ENCODE measurements around the gene PDE4D. TPM values are rescaled to one million over a fixed set of nuclear protein-coding genes. Genes with fewer than 3 reads are reported as not detected.
"Not testable (repeated sequence)": the region's sequence is repeated elsewhere in the genome, so short reads cannot be mapped to it uniquely, and the experiment has no call there.

PDE4D gene
- total RNA-seq, 5 donors from 2014 or later (not counting 1 experiment from before 2014, with no cell fraction given) = 45.1 to 136 (median 64.9) TPM

GRCh38 chr5:59753599-59753998, 139.9 kb downstream of the PDE4D start:
- Mint-ChIP-seq H3K4me1 (no peaks in the 10 kb centered on the region), H3K9me3 (no peaks in the 10 kb centered on the region), H3K36me3 (no peaks in the 10 kb centered on the region), H3K27me3 (no peaks in the 10 kb centered on the region), H3K27ac (no peak overlapping the region), H3K4me3 (no peak overlapping the region)
- Histone ChIP-seq H3K36me3 (ENCODE audit: control insufficient read depth in 2 of 2, extremely low read depth in 1 of 2, insufficient read depth in 1 of 2, low read length in 1 of 2) (no peaks in the 10 kb centered on the region), H3K9me3 (no peaks in the 10 kb centered on the region), H3K4me1 (ENCODE audit: control insufficient read depth in 1 of 2, extremely low read depth in 1 of 2, insufficient read depth in 2 of 2, low read length in 2 of 2) (peaks cover 0 to 4% of the 10 kb centered on the region in 2 experiments), H3K4me3 (ENCODE audit: control insufficient read depth in 1 of 2, extremely low read depth in 1 of 2, low read length in 1 of 2) (no peak overlapping the region), H3K27me3 (replicated peaks in 1 of 2; ENCODE audit: control insufficient read depth in 2 of 2, extremely low read depth in 1 of 2, insufficient read depth in 2 of 2, low read length in 1 of 2) (no peaks in the 10 kb centered on the region), H3K27ac (ENCODE audit: low read length) (no peak overlapping the region)
- no CpG with 5 or more reads among the region's 3 CpGs for WGBS (ENCODE audit: insufficient coverage)
- ATAC-seq (replicated peaks in 1 of 4) (no peak), DNase-seq (no peak)
- ChIA-PET POLR2A (no interaction called here), CTCF (no interaction called here)

- Histone ChIP-seq H3K36me3 (ENCODE audit: control insufficient read depth in 2 of 2, extremely low read depth in 1 of 2, insufficient read depth in 1 of 2, low read length in 1 of 2) (no peaks in the 10 kb centered on the region), H3K27me3 (replicated peaks in 1 of 2; ENCODE audit: control insufficient read depth in 2 of 2, extremely low read depth in 1 of 2, insufficient read depth in 2 of 2, low read length in 1 of 2) (no peaks in the 10 kb centered on the region), H3K4me1 (ENCODE audit: control insufficient read depth in 1 of 2, extremely low read depth in 1 of 2, insufficient read depth in 2 of 2, low read length in 2 of 2) (peaks cover 0 to 4% of the 10 kb centered on the region in 2 experiments), H3K9me3 (no peaks in the 10 kb centered on the region), H3K4me3 (ENCODE audit: control insufficient read depth in 1 of 2, extremely low read depth in 1 of 2, low read length in 1 of 2) (no peak overlapping the region), H3K27ac (ENCODE audit: low read length) (no peak overlapping the region)
- POLR2A ChIA-PET = no interaction called here
- Mint-ChIP-seq H3K36me3 (no peaks in the 10 kb centered on the region), H3K4me1 (no peaks in the 10 kb centered on the region), H3K27ac (no peak overlapping the region), H3K9me3 (peaks cover 0 to 3% (median 0%) of the 10 kb centered on the region in 3 donors), H3K4me3 (no peak overlapping the region), H3K27me3 (no peaks in the 10 kb centered on the region)
- CTCF ChIA-PET = no interaction called here
- ATAC-seq (replicated peaks in 1 of 4) (no peak), DNase-seq (no peak)
- WGBS (ENCODE audit: insufficient coverage) = 88% methylated on average over 4 of the region's 4 CpGs
Observed at GRCh38 chr5:59749782-59750520, 143.6 kb downstream of the PDE4D start.

DNA sequence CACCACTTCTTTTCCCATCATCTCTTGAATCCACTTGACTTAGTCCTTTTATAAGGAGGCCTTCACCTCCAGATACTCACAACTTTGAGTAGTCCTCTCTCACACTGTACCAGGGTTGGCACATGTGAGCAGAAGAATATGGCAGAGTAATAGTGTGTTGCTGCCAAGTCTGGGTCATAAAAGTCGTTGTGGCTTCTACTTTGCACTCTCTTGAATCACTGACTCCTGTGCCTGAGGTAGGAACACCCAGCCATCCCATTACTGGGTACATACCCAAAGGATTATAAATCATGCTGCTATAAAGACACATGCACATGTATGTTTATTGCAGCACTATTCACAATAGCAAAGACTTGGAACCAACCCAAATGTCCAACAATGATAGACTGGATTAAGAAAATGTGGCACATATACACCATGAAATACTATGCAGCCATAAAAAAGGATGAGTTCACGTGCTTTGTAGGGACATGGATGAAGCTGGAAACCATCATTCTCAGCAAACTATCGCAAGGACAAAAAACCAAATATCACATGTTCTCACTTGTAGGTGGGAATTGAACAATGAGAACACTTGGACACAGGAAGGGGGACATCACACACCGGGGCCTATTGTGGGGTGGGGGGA, 145.4 kb downstream of the PDE4D start:
- H3K4me1 Mint-ChIP-seq; H3K4me3 Mint-ChIP-seq; H3K27ac ChIP-seq (ENCODE audit: low read length); ATAC-seq (replicated peaks in 1 of 4); H3K27me3 Mint-ChIP-seq; CTCF ChIA-PET; DNase-seq; H3K27me3 ChIP-seq (replicated peaks in 1 of 2; ENCODE audit: control insufficient read depth in 2 of 2, extremely low read depth in 1 of 2, insufficient read depth in 2 of 2, low read length in 1 of 2); POLR2A ChIA-PET; H3K4me1 ChIP-seq (ENCODE audit: control insufficient read depth in 1 of 2, extremely low read depth in 1 of 2, insufficient read depth in 2 of 2, low read length in 2 of 2); H3K36me3 Mint-ChIP-seq; H3K9me3 Mint-ChIP-seq; H3K9me3 ChIP-seq; H3K36me3 ChIP-seq (ENCODE audit: control insufficient read depth in 2 of 2, extremely low read depth in 1 of 2, insufficient read depth in 1 of 2, low read length in 1 of 2); H3K4me3 ChIP-seq (ENCODE audit: control insufficient read depth in 1 of 2, extremely low read depth in 1 of 2, low read length in 1 of 2); H3K27ac Mint-ChIP-seq: not testable (repeated sequence)
- WGBS (ENCODE audit: insufficient coverage) = no CpG with 5 or more reads among the region's 4 CpGs

GRCh38 chr5:59746241-59746765, 147.2 kb downstream of the PDE4D start:
- 82% methylated on average over 6 of the region's 7 CpGs for WGBS (ENCODE audit: insufficient coverage)
- H3K4me3 Mint-ChIP-seq = no peak overlapping the region
- CTCF ChIA-PET = no interaction called here
- ATAC-seq (replicated peaks in 1 of 4) (no peak), DNase-seq (no peak)
- peaks cover 0 to 3% of the 10 kb centered on the region in 2 experiments for H3K4me1 ChIP-seq (ENCODE audit: control insufficient read depth in 1 of 2, extremely low read depth in 1 of 2, insufficient read depth in 2 of 2, low read length in 2 of 2)
- no peaks in the 10 kb centered on the region for H3K36me3 ChIP-seq (ENCODE audit: control insufficient read depth in 2 of 2, extremely low read depth in 1 of 2, insufficient read depth in 1 of 2, low read length in 1 of 2)
- no peak overlapping the region for H3K27ac Mint-ChIP-seq
- POLR2A ChIA-PET = no interaction called here
- no peaks in the 10 kb centered on the region for H3K36me3 Mint-ChIP-seq
- H3K27ac ChIP-seq (ENCODE audit: low read length) = no peak overlapping the region
- H3K27me3 Mint-ChIP-seq = no peaks in the 10 kb centered on the region
- H3K4me1 Mint-ChIP-seq = no peaks in the 10 kb centered on the region
- no peak overlapping the region for H3K4me3 ChIP-seq (ENCODE audit: control insufficient read depth in 1 of 2, extremely low read depth in 1 of 2, low read length in 1 of 2)
- H3K9me3 ChIP-seq = no peaks in the 10 kb centered on the region
- H3K9me3 Mint-ChIP-seq = peaks cover 0 to 3% (median 0%) of the 10 kb centered on the region in 3 donors
- no peaks in the 10 kb centered on the region for H3K27me3 ChIP-seq (replicated peaks in 1 of 2; ENCODE audit: control insufficient read depth in 2 of 2, extremely low read depth in 1 of 2, insufficient read depth in 2 of 2, low read length in 1 of 2)

DNA sequence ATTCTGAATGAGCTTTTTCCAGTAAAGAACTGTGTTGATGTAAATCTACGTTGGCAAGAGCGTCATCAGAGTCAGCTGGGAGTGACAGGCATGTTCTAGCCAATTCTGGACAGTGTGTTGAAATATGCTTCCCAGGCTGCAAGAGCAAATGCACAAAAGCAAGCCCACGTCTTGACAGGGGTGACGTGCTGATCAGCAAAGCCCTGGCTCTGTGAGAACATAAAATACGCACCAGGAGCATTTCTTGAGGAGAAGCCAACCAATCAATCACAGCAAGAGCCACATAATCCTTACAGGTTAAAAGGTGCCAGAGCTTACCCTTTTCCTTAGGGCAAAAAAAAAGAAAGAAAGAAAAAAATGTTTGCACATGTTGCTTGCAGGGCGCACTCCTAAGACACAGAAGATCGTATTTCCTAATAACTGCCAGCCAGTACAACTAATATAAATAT, 148.1 kb downstream of the PDE4D start:
- no peak for ATAC-seq (replicated peaks in 1 of 4)
- CTCF ChIA-PET = no interaction called here
- WGBS (ENCODE audit: insufficient coverage) = 76% methylated on average over 5 of the region's 7 CpGs

GRCh38 chr5:59744531-59744992, 149.0 kb downstream of the PDE4D start:
- Mint-ChIP-seq H3K36me3 (no peaks in the 10 kb centered on the region), H3K27ac (no peak overlapping the region)
- POLR2A ChIA-PET = no interaction called here

More for the DNA sequence above, 148.1 kb downstream of the PDE4D start:
- Histone ChIP-seq H3K27ac (ENCODE audit: low read length) (no peak overlapping the region), H3K4me1 (ENCODE audit: control insufficient read depth in 1 of 2, extremely low read depth in 1 of 2, insufficient read depth in 2 of 2, low read length in 2 of 2) (no peaks in the 10 kb centered on the region), H3K27me3 (replicated peaks in 1 of 2; ENCODE audit: control insufficient read depth in 2 of 2, extremely low read depth in 1 of 2, insufficient read depth in 2 of 2, low read length in 1 of 2) (no peaks in the 10 kb centered on the region), H3K9me3 (no peaks in the 10 kb centered on the region), H3K36me3 (ENCODE audit: control insufficient read depth in 2 of 2, extremely low read depth in 1 of 2, insufficient read depth in 1 of 2, low read length in 1 of 2) (no peaks in the 10 kb centered on the region), H3K4me3 (ENCODE audit: control insufficient read depth in 1 of 2, extremely low read depth in 1 of 2, low read length in 1 of 2) (no peak overlapping the region)
- Mint-ChIP-seq H3K27me3 (no peaks in the 10 kb centered on the region), H3K27ac (no peak overlapping the region), H3K4me3 (no peak overlapping the region), H3K9me3 (peaks cover 0 to 3% (median 0%) of the 10 kb centered on the region in 3 donors), H3K36me3 (no peaks in the 10 kb centered on the region), H3K4me1 (no peaks in the 10 kb centered on the region)
- POLR2A ChIA-PET = no interaction called here
- DNase-seq = no peak

More at GRCh38 chr5:59744531-59744992, 149.0 kb downstream of the PDE4D start:
- Histone ChIP-seq H3K36me3 (ENCODE audit: control insufficient read depth in 2 of 2, extremely low read depth in 1 of 2, insufficient read depth in 1 of 2, low read length in 1 of 2) (no peaks in the 10 kb centered on the region), H3K4me1 (ENCODE audit: control insufficient read depth in 1 of 2, extremely low read depth in 1 of 2, insufficient read depth in 2 of 2, low read length in 2 of 2) (no peaks in the 10 kb centered on the region), H3K27ac (ENCODE audit: low read length) (no peak overlapping the region), H3K27me3 (replicated peaks in 1 of 2; ENCODE audit: control insufficient read depth in 2 of 2, extremely low read depth in 1 of 2, insufficient read depth in 2 of 2, low read length in 1 of 2) (no peaks in the 10 kb centered on the region), H3K4me3 (ENCODE audit: control insufficient read depth in 1 of 2, extremely low read depth in 1 of 2, low read length in 1 of 2) (no peak overlapping the region), H3K9me3 (no peaks in the 10 kb centered on the region)
- ATAC-seq (replicated peaks in 1 of 4) (no peak), DNase-seq (no peak)
- H3K4me1 Mint-ChIP-seq = no peaks in the 10 kb centered on the region
- H3K27me3 Mint-ChIP-seq = no peaks in the 10 kb centered on the region
- H3K9me3 Mint-ChIP-seq = peaks cover 0 to 3% (median 0%) of the 10 kb centered on the region in 3 donors
- H3K4me3 Mint-ChIP-seq = no peak overlapping the region
- CTCF ChIA-PET = no interaction called here
